Left lung (tissue), 10 donors: Measurements from ENCODE around the gene PIN1. TPM values are rescaled to one million over a fixed set of nuclear protein-coding genes. Genes with fewer than 3 reads are reported as not detected.

Source experiments
- ATAC-seq: fragments of 200-7000 bp; cut with Tn5 transposase; one replicate; pipeline ENCODE4 v1.9.1; 2020; ENCODE audit warnings: moderate library complexity
- DNase-seq, 4 donors: peaks; one replicate each; pipeline ENCODE4 v3.0.0-alpha.2; 2013 to 2020
- H3K27ac ChIP-seq, 2 donors: fragments of 200-600 bp; sonication (generic) in 1 of 2; one replicate each; pipeline versions ENCODE4 v1.5.0 to v1.8.0; 2020 to 2021
- H3K27me3 ChIP-seq, 2 donors: fragments of 200-600 bp; sonication (generic) in 1 of 2; one replicate each; pipeline versions ENCODE4 v1.5.0 to v1.8.0; 2020 to 2021
- H3K36me3 ChIP-seq, 2 donors: fragments of 200-600 bp; sonication (generic) in 1 of 2; one replicate each; pipeline versions ENCODE4 v1.5.0 to v1.8.0; 2020 to 2021
- H3K4me1 ChIP-seq, 2 donors: fragments of 200-600 bp; one replicate each; pipeline ENCODE4 v1.8.0; 2021
- H3K4me3 ChIP-seq, 2 donors: fragments of 200-600 bp; sonication (generic) in 1 of 2; one replicate each; pipeline versions ENCODE4 v1.5.0 to v1.8.0; 2020 to 2021; ENCODE audit warnings: mild to moderate bottlenecking in 1 of 2
- H3K9me3 ChIP-seq, 2 donors: fragments of 200-600 bp; sonication (generic) in 1 of 2; one replicate each; pipeline versions ENCODE4 v1.5.0 to v1.8.0; 2020 to 2021
- CTCF ChIP-seq, 2 donors: fragments of 200-600 bp; sonication (generic) in 1 of 2; IDR thresholded peaks; one replicate each; pipeline versions ENCODE4 v1.5.0 to v1.8.0; 2021; ENCODE audit warnings: antibody characterized with exemption in 2 of 2
- intact Hi-C, 2 donors: fragments of 100-400 bp; cut with DNase I; formaldehyde crosslinking; loops; one replicate each; pipeline versions ENCODE4 v1.11.2 to v1.14.2; 2022
- polyA plus RNA-seq, 6 donors: library from polyadenylated mRNA; unstranded; fragments of 120-200 nt; gene quantifications; one replicate each; pipeline ENCODE4 v1.2.1, GENCODE V29; 2013; ENCODE audit not compliant: insufficient read length in 6 of 6
- total RNA-seq, 2 donors: library from RNA; stranded (reverse); fragmentation: NEBNext Ultra II Directional; extraction: Animal tissue kit (Norgen Biotek cat#: 25700); gene quantifications; one replicate each; pipeline ENCODE4 v1.2.1, GENCODE V29; 2021
- donor health status: DM: no; HTN: yes; CAD: no.
- donor health status: DM: no; HTN: no; CAD: no.

PIN1 gene
- total and polyA plus RNA-seq, 8 donors = 43.1 to 67.2 (median 56.6) TPM

GRCh38 chr19:9871626-9872338 is 36.7 kb downstream of the PIN1 start:
- Histone ChIP-seq H3K4me1 (no peaks in the 10 kb centered on the region), H3K27ac (no peak overlapping the region), H3K36me3 (no peaks in the 10 kb centered on the region), H3K27me3 (no peaks in the 10 kb centered on the region), H3K9me3 (no peaks in the 10 kb centered on the region), H3K4me3 (no peak overlapping the region)
- intact Hi-C loops = no loop called here
- DNase-seq (no peak), ATAC-seq (no peak)
- no peak for TF ChIP-seq CTCF (IDR thresholded peaks at IDR 0.05)

- H3K4me3 ChIP-seq = no peak overlapping the region
- intact Hi-C loops = no loop called here
- H3K36me3 ChIP-seq = no peaks in the 10 kb centered on the region
- H3K27ac ChIP-seq = no peak overlapping the region
- no peak for TF ChIP-seq CTCF (IDR thresholded peaks at IDR 0.05)
- H3K27me3 ChIP-seq = no peaks in the 10 kb centered on the region
- no peak for ATAC-seq
- H3K4me1 ChIP-seq = no peaks in the 10 kb centered on the region
- H3K9me3 ChIP-seq = no peaks in the 10 kb centered on the region
- no peak for DNase-seq
Measured at GRCh38 chr19:9872618-9873242, 37.6 kb downstream of the PIN1 start.

- intact Hi-C loops = no loop called here
- no peak for TF ChIP-seq CTCF (IDR thresholded peaks at IDR 0.05)
- no peak for ATAC-seq
Measured at GRCh38 chr19:9875031-9875627, 40.0 kb downstream of the PIN1 start.

GRCh38 chr19:9875796-9876195 is 40.7 kb downstream of the PIN1 start:
- no peak overlapping the region for H3K27ac ChIP-seq
- ATAC-seq (no peak), DNase-seq (no peak)
- intact Hi-C loops = no loop called here
- H3K27me3 ChIP-seq = no peaks in the 10 kb centered on the region
- TF ChIP-seq CTCF (IDR thresholded peaks at IDR 0.05) = no peak
- no peaks in the 10 kb centered on the region for H3K36me3 ChIP-seq
- H3K4me3 ChIP-seq = no peak overlapping the region
- H3K4me1 ChIP-seq = no peaks in the 10 kb centered on the region
- H3K9me3 ChIP-seq = no peaks in the 10 kb centered on the region

More at GRCh38 chr19:9875031-9875627, 40.0 kb downstream of the PIN1 start:
- Histone ChIP-seq H3K36me3 (no peaks in the 10 kb centered on the region), H3K4me3 (no peak overlapping the region), H3K27ac (no peak overlapping the region), H3K27me3 (no peaks in the 10 kb centered on the region), H3K9me3 (no peaks in the 10 kb centered on the region), H3K4me1 (no peaks in the 10 kb centered on the region)
- DNase-seq = no peak

GRCh38 chr19:9877780-9878510 is 42.8 kb downstream of the PIN1 start:
- H3K27me3 ChIP-seq = no peaks in the 10 kb centered on the region
- DNase-seq (no peak), ATAC-seq (no peak)
- no peak overlapping the region for H3K4me3 ChIP-seq
- H3K27ac ChIP-seq = no peak overlapping the region
- no peaks in the 10 kb centered on the region for H3K9me3 ChIP-seq
- H3K4me1 ChIP-seq = no peaks in the 10 kb centered on the region
- intact Hi-C loops = no loop called here
- no peaks in the 10 kb centered on the region for H3K36me3 ChIP-seq
- no peak for TF ChIP-seq CTCF (IDR thresholded peaks at IDR 0.05)
